Endothelial cell of umbilical vein (primary cell): Measurements from ENCODE around the gene CASKIN1. TPM values are rescaled to one million over a fixed set of nuclear protein-coding genes. Genes with fewer than 3 reads are reported as not detected.

Experiments used
- BruUV-seq: library from RNA; stranded (reverse); fragments of 400-500 nt; replicated peaks from 2 replicates; lab custom pipeline; 2021; lab: Mats Ljungman, UMichigan
- CTCF ChIA-PET: fragments of 300-600, 350-600 bp; sonication (Branson Sonifier 250); formaldehyde crosslinking; loops from one replicate; lab custom pipeline; 2021; ENCODE audit warnings: antibody characterized with exemption, inconsistent platforms; lab: Charles Lee
- POLR2A ChIA-PET: fragments of 300-600, 350-600 bp; sonication (Branson Sonifier 250); formaldehyde crosslinking; loops from one replicate; lab custom pipeline; 2021; ENCODE audit warnings: antibody characterized with exemption, inconsistent platforms; lab: Charles Lee
- DNase-seq: peaks from one replicate; pipeline ENCODE4 v3.0.0-alpha.2; 2011; ENCODE audit warnings: low read depth, low spot score
- FAIRE-seq: peaks from 2 replicates; lab custom pipeline; 2011; peaks lifted over from hg19 to GRCh38; lab: Jason Lieb, UNC
- H2AFZ ChIP-seq: 2 replicates; pipeline ENCODE4 v1.6.0; 2012; ENCODE audit warnings: low read depth, low read length, control low read depth, inconsistent platforms
- H3K27ac ChIP-seq: 2 replicates; pipeline ENCODE4 v1.5.1; 2011; ENCODE audit warnings: low read depth, mild to moderate bottlenecking, control low read depth, low read length, moderate library complexity; ENCODE audit not compliant: insufficient read depth
- H3K27me3 ChIP-seq, 2 experiments: 2 replicates each; pipeline versions ENCODE4 v1.6.0 to v1.6.1; 2011; ENCODE audit warnings: low read length in 2 of 2, mixed read lengths in 1 of 2; ENCODE audit not compliant: control insufficient read depth in 2 of 2, insufficient read depth in 2 of 2
- H3K36me3 ChIP-seq, 2 experiments: 2 replicates in 1 of 2; 3 replicates in 1 of 2; pipeline ENCODE4 v1.5.1; 2011; ENCODE audit warnings: low read length in 2 of 2, mild to moderate bottlenecking in 1 of 2, moderate library complexity in 1 of 2; ENCODE audit not compliant: control insufficient read depth in 2 of 2, insufficient read depth in 2 of 2; ENCODE audit errors: extremely low read depth in 1 of 2
- H3K4me1 ChIP-seq: 3 replicates; pipeline ENCODE4 v1.5.1; 2011; ENCODE audit warnings: mild to moderate bottlenecking, low read length; ENCODE audit not compliant: control insufficient read depth, insufficient read depth; ENCODE audit errors: extremely low read depth
- H3K4me2 ChIP-seq: 2 replicates; pipeline ENCODE4 v1.6.1; 2011; ENCODE audit warnings: low read length, control low read depth, mixed read lengths; ENCODE audit not compliant: insufficient read depth
- H3K4me3 ChIP-seq, 3 experiments: fragments of 200-600 bp in 1 of 3; sonication (generic), shearing (Covaris generic) in 1 of 3; replicated peaks in 1 of 3; 2 replicates each; pipeline ENCODE4 v1.5.1; 2011 to 2016; ENCODE audit warnings: control low read depth in 3 of 3, low read length in 3 of 3, mild to moderate bottlenecking in 2 of 3, inconsistent platforms in 1 of 3, low read depth in 1 of 3, moderate library complexity in 1 of 3; ENCODE audit not compliant: insufficient read depth in 1 of 3
- H3K79me2 ChIP-seq: 2 replicates; pipeline ENCODE4 v1.6.0; 2012; ENCODE audit warnings: low read length, inconsistent platforms; ENCODE audit not compliant: control insufficient read depth, insufficient read depth
- H3K9ac ChIP-seq: replicated peaks from 2 replicates; pipeline ENCODE3; 2011; ENCODE audit warnings: low read length, control low read depth; ENCODE audit not compliant: insufficient read depth; ENCODE audit errors: extremely low read depth
- H3K9me1 ChIP-seq: replicated peaks from 3 replicates; pipeline ENCODE4 v1.6.0; 2011; ENCODE audit warnings: mild to moderate bottlenecking, low read length; ENCODE audit not compliant: control insufficient read depth, insufficient read depth; ENCODE audit errors: extremely low read depth
- H3K9me3 ChIP-seq: replicated peaks from 2 replicates; pipeline ENCODE4 v1.5.1; 2012; ENCODE audit warnings: low read length, inconsistent platforms; ENCODE audit not compliant: control insufficient read depth, insufficient read depth
- H4K20me1 ChIP-seq: replicated peaks from 2 replicates; pipeline ENCODE3; 2011; ENCODE audit warnings: mild to moderate bottlenecking, low read length; ENCODE audit not compliant: control insufficient read depth, insufficient read depth; ENCODE audit errors: extremely low read depth
- EZH2 ChIP-seq: IDR thresholded peaks from 2 replicates; pipeline ENCODE4 v1.6.1; 2012; ENCODE audit warnings: borderline replicate concordance, low read depth, mild to moderate bottlenecking, moderate library complexity, low read length, inconsistent platforms; ENCODE audit not compliant: severe bottlenecking
- FOS ChIP-seq: IDR thresholded peaks from 2 replicates; pipeline ENCODE4 v1.6.1; 2011; ENCODE audit warnings: mild to moderate bottlenecking, low read length, moderate library complexity, borderline replicate concordance; ENCODE audit not compliant: insufficient read depth
- GATA2 ChIP-seq: IDR thresholded peaks from 2 replicates; pipeline ENCODE4 v1.7.0; 2011; ENCODE audit warnings: low read depth, mild to moderate bottlenecking, moderate library complexity, mixed read lengths, low read length; ENCODE audit not compliant: insufficient read length, insufficient read depth
- JUN ChIP-seq: IDR thresholded peaks from 2 replicates; pipeline ENCODE4 v1.6.1; 2011; ENCODE audit warnings: borderline replicate concordance, low read depth; ENCODE audit not compliant: insufficient read length, insufficient read depth
- MYC ChIP-seq: IDR thresholded peaks from one replicate; pipeline ENCODE4 v1.6.1; 2011; ENCODE audit warnings: mild to moderate bottlenecking, low read depth, low read length
- POLR2A ChIP-seq: IDR thresholded peaks from 2 replicates; pipeline ENCODE4 v1.6.1; 2012; ENCODE audit warnings: low read depth, mild to moderate bottlenecking, control low read depth, low read length
- POLR2AphosphoS5 ChIP-seq: IDR thresholded peaks from 2 replicates; pipeline ENCODE4 v1.6.1; 2012; ENCODE audit warnings: low read depth, mild to moderate bottlenecking, control low read depth, low read length, moderate library complexity; ENCODE audit not compliant: insufficient read depth
- dilution Hi-C: fragments of 300-500 bp; cut with MboI; formaldehyde crosslinking; loops from one replicate; pipeline ENCODE4 v1.15.0; 2019; ENCODE audit warnings: low sequenced_read_pairs; ENCODE audit not compliant: extremely low pct_ligation_motif_present
- intact Hi-C: fragments of 100-400 bp; cut with micrococcal nuclease; formaldehyde crosslinking; loops from one replicate; pipeline ENCODE4 v1.10.0; 2022
- polyA plus RNA-seq, 4 experiments: library from polyadenylated mRNA; depleted of rRNA in 3 of 4; stranded (reverse) in 3 of 4; unstranded in 1 of 4; fragments of >200 nt; gene quantifications; 2 replicates each; pipeline versions ENCODE4 v1.2.1 to v1.2.3, GENCODE V29; 2011 to 2012; ENCODE audit warnings: missing spikeins in 1 of 4
- total RNA-seq: library from RNA; stranded (reverse); gene quantifications from 2 replicates; pipeline ENCODE4 v1.2.3, GENCODE V29; 2021
- TF ChIP-seq, protein P1 (sequence below), 2 donors: IDR thresholded peaks; 1 replicate in 1 of 2; 2 replicates in 1 of 2; pipeline ENCODE4 v1.5.1; 2011; ENCODE audit warnings: low read length in 2 of 2, mild to moderate bottlenecking in 2 of 2, moderate library complexity in 2 of 2, control low read depth in 1 of 2, inconsistent platforms in 1 of 2, low read depth in 1 of 2; ENCODE audit not compliant: insufficient read depth in 1 of 2; ENCODE audit errors: extremely low read depth in 1 of 2
- TF ChIP-seq, protein P2 (sequence below): IDR thresholded peaks from 2 replicates; pipeline ENCODE4 v1.6.1; 2011; ENCODE audit not compliant: insufficient read depth, insufficient read length

The CASKIN1 gene
- total and polyA plus RNA-seq, 2 donors (not counting 3 experiments of a cell fraction or from before 2014, with no cell fraction given): 0.11 to 0.58 TPM

DNA sequence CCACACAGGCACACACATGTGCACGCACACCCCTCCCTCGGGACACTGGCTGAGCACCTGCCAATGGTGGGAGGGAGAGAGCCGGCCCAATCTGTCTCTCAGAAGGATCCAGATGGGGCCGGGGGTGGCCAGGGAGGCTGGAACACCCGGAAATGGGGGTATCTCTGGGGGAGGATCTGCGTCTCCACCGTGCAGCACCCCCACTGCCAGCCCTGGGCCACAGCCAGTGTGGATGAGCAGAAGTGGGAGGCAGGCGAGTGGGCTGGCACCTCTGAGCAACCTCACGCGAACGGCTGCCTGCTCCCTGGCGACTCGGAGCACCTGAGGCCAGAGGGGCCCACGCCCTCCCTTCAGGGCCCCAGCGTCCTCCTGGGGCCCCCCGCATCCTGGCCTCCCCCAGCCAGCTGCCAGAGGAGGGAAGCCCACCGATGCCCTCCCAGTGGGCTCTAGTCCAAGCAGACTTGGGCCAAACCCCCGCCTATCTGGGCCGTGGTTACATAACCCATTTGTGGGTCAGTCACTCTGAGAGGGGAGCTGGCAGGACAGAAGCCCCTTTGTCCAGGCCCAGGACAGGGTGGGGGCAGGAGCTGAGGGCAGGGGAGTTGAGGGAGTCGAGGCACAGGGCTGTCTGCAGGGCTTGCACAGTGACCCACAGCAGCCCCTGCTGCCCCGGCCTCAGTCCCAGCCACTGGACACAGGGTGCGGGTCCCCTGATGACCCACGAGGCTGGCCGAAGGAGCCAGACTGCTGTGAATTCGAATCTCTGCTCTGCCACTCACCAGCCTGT, 5.6 kb downstream of the CASKIN1 start:
- no peak overlapping the region for H3K9ac ChIP-seq
- dilution Hi-C loops (no loop called here), intact Hi-C loops (no loop called here)
- no peak for TF ChIP-seq POLR2A
- TF ChIP-seq, protein P1, sequence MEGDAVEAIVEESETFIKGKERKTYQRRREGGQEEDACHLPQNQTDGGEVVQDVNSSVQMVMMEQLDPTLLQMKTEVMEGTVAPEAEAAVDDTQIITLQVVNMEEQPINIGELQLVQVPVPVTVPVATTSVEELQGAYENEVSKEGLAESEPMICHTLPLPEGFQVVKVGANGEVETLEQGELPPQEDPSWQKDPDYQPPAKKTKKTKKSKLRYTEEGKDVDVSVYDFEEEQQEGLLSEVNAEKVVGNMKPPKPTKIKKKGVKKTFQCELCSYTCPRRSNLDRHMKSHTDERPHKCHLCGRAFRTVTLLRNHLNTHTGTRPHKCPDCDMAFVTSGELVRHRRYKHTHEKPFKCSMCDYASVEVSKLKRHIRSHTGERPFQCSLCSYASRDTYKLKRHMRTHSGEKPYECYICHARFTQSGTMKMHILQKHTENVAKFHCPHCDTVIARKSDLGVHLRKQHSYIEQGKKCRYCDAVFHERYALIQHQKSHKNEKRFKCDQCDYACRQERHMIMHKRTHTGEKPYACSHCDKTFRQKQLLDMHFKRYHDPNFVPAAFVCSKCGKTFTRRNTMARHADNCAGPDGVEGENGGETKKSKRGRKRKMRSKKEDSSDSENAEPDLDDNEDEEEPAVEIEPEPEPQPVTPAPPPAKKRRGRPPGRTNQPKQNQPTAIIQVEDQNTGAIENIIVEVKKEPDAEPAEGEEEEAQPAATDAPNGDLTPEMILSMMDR (IDR thresholded peaks at IDR 0.05; ENCODE audit: extremely low read depth in 1 of 2, insufficient read depth in 1 of 2, low read depth in 1 of 2, low read length in 2 of 2): no peak
- TF ChIP-seq MYC: no peak
- TF ChIP-seq, protein P2, sequence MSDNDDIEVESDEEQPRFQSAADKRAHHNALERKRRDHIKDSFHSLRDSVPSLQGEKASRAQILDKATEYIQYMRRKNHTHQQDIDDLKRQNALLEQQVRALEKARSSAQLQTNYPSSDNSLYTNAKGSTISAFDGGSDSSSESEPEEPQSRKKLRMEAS: no peak
- TF ChIP-seq JUN: no peak
- TF ChIP-seq POLR2AphosphoS5: no peak
- no peak for TF ChIP-seq FOS
- TF ChIP-seq GATA2: no peak
- no peak for TF ChIP-seq EZH2
- no peak overlapping the region for H3K27ac ChIP-seq
- no peaks in the 10 kb centered on the region for H3K36me3 ChIP-seq
- ChIA-PET CTCF (no interaction called here), POLR2A (interaction anchor here (0.9 kb wide), 1 partner anchor 35 kb away, joined by 4 read pairs; the partner anchor contains the start of gene TRAF7)
- no TSS peak for BruUV-seq
- no peak overlapping the region for H3K4me2 ChIP-seq
- H3K4me1 ChIP-seq: no peaks in the 10 kb centered on the region
- FAIRE-seq (no peak), DNase-seq (no peak)
- H3K79me2 ChIP-seq: no peaks in the 10 kb centered on the region
- no peaks in the 10 kb centered on the region for H4K20me1 ChIP-seq
- peaks cover 10 to 13% of the 10 kb centered on the region in 2 experiments for H3K27me3 ChIP-seq
- H3K4me3 ChIP-seq: no peak overlapping the region
- no peak overlapping the region for H2AFZ ChIP-seq
- H3K9me3 ChIP-seq: no peaks in the 10 kb centered on the region
- H3K9me1 ChIP-seq: no peaks in the 10 kb centered on the region
